OCI-LY1 (cell line): ENCODE results near the gene RASL11B.

Experiments
- H2AFZ ChIP-seq: fragments of 200-600 bp; sonication (generic), shearing (Covaris generic); 2 replicates; pipeline ENCODE4 v1.6.0; 2014; ENCODE audit warnings: antibody characterized with exemption, mild to moderate bottlenecking, low read length
- H3F3A ChIP-seq: fragments of 200-600 bp; sonication (generic), shearing (Covaris generic); 2 replicates; pipeline ENCODE4 v1.6.0; 2014; ENCODE audit warnings: mild to moderate bottlenecking, antibody characterized with exemption, low read length, moderate library complexity; ENCODE audit not compliant: insufficient read depth
- H3K27ac ChIP-seq: fragments of 200-600 bp; sonication (generic); 2 replicates; pipeline ENCODE4 v1.5.1; 2014; ENCODE audit warnings: low read length, mixed run types, mild to moderate bottlenecking, low read depth; ENCODE audit not compliant: poor library complexity, severe bottlenecking
- H3K27me3 ChIP-seq: fragments of 200-600 bp; sonication (generic); 2 replicates; pipeline ENCODE4 v1.6.0; 2014; ENCODE audit warnings: antibody characterized with exemption, mild to moderate bottlenecking, low read length, moderate library complexity; ENCODE audit not compliant: insufficient read depth
- H3K36me3 ChIP-seq: fragments of 200-600 bp; sonication (generic); 2 replicates; pipeline ENCODE4 v1.6.1; 2014; ENCODE audit warnings: mild to moderate bottlenecking, antibody characterized with exemption, low read length, moderate library complexity, mixed read lengths; ENCODE audit not compliant: insufficient read depth
- H3K4me1 ChIP-seq: fragments of 200-600 bp; sonication (generic); 2 replicates; pipeline ENCODE4 v1.5.1; 2014; ENCODE audit warnings: mild to moderate bottlenecking, low read length, moderate library complexity; ENCODE audit not compliant: insufficient read depth, severe bottlenecking
- H3K4me2 ChIP-seq: fragments of 200-600 bp; sonication (generic), shearing (Covaris generic); 2 replicates; pipeline ENCODE4 v1.6.1; 2014; ENCODE audit warnings: low read length
- H3K4me3 ChIP-seq: fragments of 200-600 bp; sonication (generic); 2 replicates; pipeline ENCODE4 v1.5.1; 2014; ENCODE audit warnings: low read length, low read depth, mild to moderate bottlenecking, mixed read lengths; ENCODE audit not compliant: poor library complexity, severe bottlenecking
- H3K79me2 ChIP-seq: fragments of 200-600 bp; shearing (Covaris generic); 2 replicates; pipeline ENCODE4 v1.6.1; 2016; ENCODE audit warnings: mixed run types, low read length, mixed read lengths; ENCODE audit not compliant: insufficient read depth
- H3K9ac ChIP-seq: fragments of 200-600 bp; sonication (generic), shearing (Covaris generic); 2 replicates; pipeline ENCODE4 v1.6.1; 2014; ENCODE audit warnings: mild to moderate bottlenecking, low read length, mixed read lengths
- H3K9me2 ChIP-seq: fragments of 200-600 bp; sonication (generic), shearing (Covaris generic); 2 replicates; pipeline ENCODE4 v1.6.1; 2014; ENCODE audit warnings: low read depth, mild to moderate bottlenecking, low read length, mixed read lengths
- H3K9me3 ChIP-seq: fragments of 200-600 bp; shearing (Covaris generic); 2 replicates; pipeline ENCODE4 v1.6.1; 2014; ENCODE audit warnings: low read length, mixed read lengths
- H4K20me1 ChIP-seq: fragments of 200-600 bp; sonication (generic), shearing (Covaris generic); 2 replicates; pipeline ENCODE4 v1.6.0; 2016; ENCODE audit warnings: mild to moderate bottlenecking, low read length; ENCODE audit not compliant: insufficient read depth
- EZH2 ChIP-seq: fragments of 200-600 bp; sonication (generic), shearing (Covaris generic); IDR thresholded peaks from 2 replicates; pipeline ENCODE4 v1.8.0; 2017; ENCODE audit warnings: borderline replicate concordance, mixed run types, mild to moderate bottlenecking, antibody characterized with exemption, low read length, moderate library complexity, mixed read lengths
- TF ChIP-seq, protein P1 (sequence below): fragments of 200-600 bp; sonication (generic), shearing (Covaris generic); IDR thresholded peaks from 2 replicates; pipeline ENCODE4 v1.5.1; 2017; ENCODE audit warnings: mild to moderate bottlenecking, antibody characterized with exemption, low read length, moderate library complexity, mixed read lengths

RASL11B gene

DNA sequence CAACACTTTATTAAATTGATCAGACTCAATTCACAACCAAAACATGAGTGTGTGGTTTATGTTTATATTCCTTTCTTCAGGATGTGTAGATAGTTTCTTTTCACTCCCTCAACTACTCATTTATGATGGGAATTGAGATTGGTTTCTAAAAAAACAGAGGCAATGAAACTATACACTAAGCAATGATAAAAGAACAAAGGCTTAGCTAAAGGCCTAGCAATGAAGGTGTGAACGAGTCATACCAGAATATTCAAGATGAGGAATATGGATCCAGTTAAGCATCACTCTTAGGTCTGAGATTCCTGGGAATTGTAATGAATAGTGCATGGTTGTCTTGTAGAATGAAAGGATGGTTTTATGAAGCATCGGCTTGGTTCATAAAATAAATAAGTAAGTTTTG, 17.5 kb upstream of the RASL11B start:
- H2AFZ ChIP-seq = no peak overlapping the region
- no peak overlapping the region for H3K4me2 ChIP-seq
- H3K9me2 ChIP-seq = no peaks in the 10 kb centered on the region
- H3K4me1 ChIP-seq = no peaks in the 10 kb centered on the region
- no peak overlapping the region for H3K4me3 ChIP-seq
- no peaks in the 10 kb centered on the region for H3F3A ChIP-seq
- H3K9me3 ChIP-seq = no peaks in the 10 kb centered on the region
- TF ChIP-seq, protein P1, sequence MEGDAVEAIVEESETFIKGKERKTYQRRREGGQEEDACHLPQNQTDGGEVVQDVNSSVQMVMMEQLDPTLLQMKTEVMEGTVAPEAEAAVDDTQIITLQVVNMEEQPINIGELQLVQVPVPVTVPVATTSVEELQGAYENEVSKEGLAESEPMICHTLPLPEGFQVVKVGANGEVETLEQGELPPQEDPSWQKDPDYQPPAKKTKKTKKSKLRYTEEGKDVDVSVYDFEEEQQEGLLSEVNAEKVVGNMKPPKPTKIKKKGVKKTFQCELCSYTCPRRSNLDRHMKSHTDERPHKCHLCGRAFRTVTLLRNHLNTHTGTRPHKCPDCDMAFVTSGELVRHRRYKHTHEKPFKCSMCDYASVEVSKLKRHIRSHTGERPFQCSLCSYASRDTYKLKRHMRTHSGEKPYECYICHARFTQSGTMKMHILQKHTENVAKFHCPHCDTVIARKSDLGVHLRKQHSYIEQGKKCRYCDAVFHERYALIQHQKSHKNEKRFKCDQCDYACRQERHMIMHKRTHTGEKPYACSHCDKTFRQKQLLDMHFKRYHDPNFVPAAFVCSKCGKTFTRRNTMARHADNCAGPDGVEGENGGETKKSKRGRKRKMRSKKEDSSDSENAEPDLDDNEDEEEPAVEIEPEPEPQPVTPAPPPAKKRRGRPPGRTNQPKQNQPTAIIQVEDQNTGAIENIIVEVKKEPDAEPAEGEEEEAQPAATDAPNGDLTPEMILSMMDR = no peak
- TF ChIP-seq EZH2 = no peak
- no peaks in the 10 kb centered on the region for H3K27me3 ChIP-seq
- no peak overlapping the region for H3K9ac ChIP-seq
- H3K36me3 ChIP-seq = no peaks in the 10 kb centered on the region
- H3K79me2 ChIP-seq = no peaks in the 10 kb centered on the region
- H4K20me1 ChIP-seq = no peaks in the 10 kb centered on the region
- H3K27ac ChIP-seq = no peak overlapping the region

DNA sequence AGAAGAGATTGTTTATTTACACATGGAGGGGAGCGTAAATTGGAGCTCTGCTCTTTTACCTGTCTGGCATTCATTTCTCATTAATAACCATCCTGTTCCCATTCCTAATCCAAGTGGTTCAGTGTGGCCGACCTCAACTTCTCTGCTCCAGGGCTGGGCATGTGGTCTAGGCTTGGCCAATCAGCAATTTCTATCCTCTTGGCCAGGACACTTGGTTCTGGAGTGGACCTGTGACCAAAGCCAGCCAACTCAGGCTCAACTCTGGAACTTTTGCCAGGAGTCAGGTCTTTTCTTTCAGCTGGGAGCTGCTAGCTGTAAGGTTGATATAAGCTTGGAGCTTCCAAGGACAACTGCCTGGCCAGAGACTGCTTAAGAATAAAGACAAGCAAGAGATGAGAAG, 15.6 kb upstream of the RASL11B start:
- Histone ChIP-seq H3K79me2 (no peaks in the 10 kb centered on the region), H3K9ac (no peak overlapping the region), H3K36me3 (no peaks in the 10 kb centered on the region), H3K27ac (no peak overlapping the region), H3K4me1 (no peaks in the 10 kb centered on the region), H4K20me1 (no peaks in the 10 kb centered on the region), H3K27me3 (no peaks in the 10 kb centered on the region), H3K4me2 (no peak overlapping the region), H3K4me3 (no peak overlapping the region), H3K9me3 (no peaks in the 10 kb centered on the region), H2AFZ (no peak overlapping the region), H3F3A (no peaks in the 10 kb centered on the region), H3K9me2 (no peaks in the 10 kb centered on the region)
- TF ChIP-seq, protein P1 = no peak
- no peak for TF ChIP-seq EZH2

DNA sequence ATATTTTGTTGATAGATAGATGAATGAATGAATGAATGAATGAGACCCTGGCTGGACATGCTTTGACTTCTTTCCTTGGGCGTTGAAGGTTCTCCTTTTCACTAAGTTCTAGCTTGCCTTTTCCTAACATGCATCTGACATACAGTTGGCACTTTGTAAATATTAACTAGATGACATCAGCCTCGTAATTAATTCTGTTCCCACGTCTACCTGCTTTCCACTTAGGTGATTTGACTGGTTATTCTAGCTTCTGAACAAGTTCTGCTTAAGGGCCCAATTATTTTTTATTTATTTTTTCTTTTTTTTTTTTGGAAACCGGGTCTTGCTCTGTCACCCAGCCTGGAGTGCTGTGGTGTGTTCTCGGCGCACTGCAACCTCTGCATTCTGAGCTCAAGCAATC, 13.9 kb upstream of the RASL11B start:
- H2AFZ ChIP-seq = no peak overlapping the region
- H3K27ac ChIP-seq = no peak overlapping the region
- no peaks in the 10 kb centered on the region for H3K36me3 ChIP-seq
- H3K9me3 ChIP-seq = no peaks in the 10 kb centered on the region
- H3F3A ChIP-seq = no peaks in the 10 kb centered on the region
- H3K79me2 ChIP-seq = no peaks in the 10 kb centered on the region
- H3K4me1 ChIP-seq = no peaks in the 10 kb centered on the region
- no peak overlapping the region for H3K4me3 ChIP-seq
- no peak overlapping the region for H3K9ac ChIP-seq
- no peak for TF ChIP-seq EZH2
- TF ChIP-seq, protein P1 = no peak
- H3K4me2 ChIP-seq = no peak overlapping the region
- no peaks in the 10 kb centered on the region for H4K20me1 ChIP-seq
- H3K27me3 ChIP-seq = no peaks in the 10 kb centered on the region
- H3K9me2 ChIP-seq = no peaks in the 10 kb centered on the region
